Right lung (tissue), 5 donors: ENCODE results near the gene CELF2. TPM values are rescaled to one million over a fixed set of nuclear protein-coding genes. Genes with fewer than 3 reads are reported as not detected.

Source experiments
- DNase-seq, 2 donors: peaks; one replicate each; pipeline ENCODE4 v3.0.0-alpha.2; 2013
- polyA plus RNA-seq, 5 donors: library from polyadenylated mRNA; unstranded; fragments of 120-200 nt; gene quantifications; one replicate each; pipeline versions ENCODE4 v1.2.1 to v1.2.3, GENCODE V29; 2013; ENCODE audit warnings: inconsistent platforms in 1 of 5, low replicate concordance in 1 of 5; ENCODE audit not compliant: insufficient read length in 5 of 5, insufficient read depth in 1 of 5

CELF2 gene
- polyA plus RNA-seq, 5 donors = 40.6 to 73.4 (median 59.8) TPM

DNA sequence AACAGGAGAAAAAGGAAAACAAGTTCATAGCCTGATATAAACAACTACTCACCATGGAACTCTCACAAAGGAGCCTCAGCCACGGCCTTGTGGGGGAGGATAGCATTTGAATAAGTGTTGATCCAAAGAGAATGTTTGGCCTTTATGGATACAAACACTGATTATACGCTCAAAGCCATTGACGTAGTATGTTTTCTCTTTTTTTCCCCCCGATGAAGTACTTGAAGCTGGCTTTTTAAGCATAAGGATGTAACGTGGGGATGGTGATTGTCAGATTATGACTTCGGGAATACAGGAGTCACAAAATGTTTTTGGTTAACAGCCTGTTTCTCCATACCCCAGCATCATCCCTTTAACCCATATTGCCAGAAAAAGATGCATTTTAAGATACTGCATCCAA, 39.8 kb downstream of the CELF2 start:
- no peak for DNase-seq

DNA sequence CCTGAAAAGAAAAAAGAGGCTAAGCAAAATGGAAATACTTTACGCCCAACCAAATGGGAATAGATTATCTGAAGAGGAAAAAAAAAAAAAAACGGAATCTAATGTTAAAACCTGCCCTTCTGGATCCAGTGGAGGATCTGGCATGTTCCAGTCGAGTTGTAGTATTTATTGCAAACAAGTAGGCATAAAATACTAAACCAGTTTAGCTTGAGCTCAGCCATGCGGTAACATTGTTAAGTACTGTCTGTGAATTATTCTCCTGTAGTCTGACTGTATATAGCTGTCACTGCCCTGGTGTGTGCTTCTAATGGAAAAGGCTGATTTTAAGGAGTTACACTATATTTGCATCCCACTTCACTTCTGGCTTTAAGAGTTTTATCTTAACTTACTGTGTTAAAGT, 40.3 kb downstream of the CELF2 start:
- no peak for DNase-seq

DNA sequence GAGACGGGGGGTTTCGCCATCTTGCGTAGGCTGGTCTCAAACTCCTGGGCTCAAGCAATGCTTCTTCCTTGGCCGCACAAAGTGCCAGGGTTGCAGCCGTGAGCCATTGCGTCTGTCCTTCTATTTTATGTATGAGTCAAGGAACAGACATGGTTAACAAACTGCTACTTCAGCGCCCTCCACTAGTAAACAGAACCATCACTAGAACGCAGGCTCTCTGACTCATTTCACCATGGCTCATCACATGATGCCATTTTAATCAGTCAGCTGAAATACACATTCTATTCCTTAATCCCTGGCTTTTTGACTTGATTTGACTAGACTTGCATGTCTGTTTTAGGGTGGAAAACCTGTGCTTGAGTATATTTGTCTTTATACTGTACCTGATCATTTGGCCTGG, 41.3 kb downstream of the CELF2 start:
- no peak for DNase-seq

DNA sequence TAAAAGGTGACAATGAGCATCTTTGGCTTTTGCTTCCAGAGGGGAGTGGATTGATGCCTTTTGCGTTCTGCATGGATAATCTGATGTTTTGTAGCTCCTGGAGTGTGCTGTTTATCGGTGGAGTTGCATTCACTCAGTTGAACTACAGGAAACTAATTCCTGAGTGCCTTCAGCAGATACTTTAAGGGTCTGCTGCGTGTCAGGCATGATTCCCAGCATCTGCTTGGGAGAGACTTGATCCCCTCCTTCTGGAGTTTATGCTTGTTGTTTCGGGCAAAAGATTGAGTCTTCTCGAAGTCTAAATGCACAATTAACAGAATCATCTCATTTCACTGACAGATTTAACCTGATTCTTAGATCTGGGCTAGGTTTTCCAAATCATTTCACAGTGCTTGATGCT, 46.2 kb downstream of the CELF2 start:
- DNase-seq = peak in 1 of 2 donors; percentile 33

DNA sequence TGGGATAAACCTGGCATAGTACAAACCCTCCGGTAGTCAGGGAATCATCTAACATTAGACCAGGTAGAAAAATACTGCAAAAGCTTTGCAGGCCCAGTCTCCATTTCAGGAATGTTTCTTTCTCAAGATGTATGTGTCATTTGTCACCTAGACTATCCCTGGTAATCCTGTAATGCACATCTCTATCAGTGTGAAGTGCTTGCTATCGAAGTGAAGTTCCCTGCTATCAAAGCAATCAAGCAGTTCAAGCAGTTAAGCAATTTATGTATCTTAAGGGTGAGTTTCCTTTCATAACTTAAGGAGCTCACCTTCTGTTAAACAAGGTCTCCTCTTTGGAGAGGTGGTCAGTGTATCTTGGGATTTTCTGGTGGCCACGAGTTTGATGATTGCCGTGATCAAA, 47.2 kb downstream of the CELF2 start:
- no peak for DNase-seq

DNA sequence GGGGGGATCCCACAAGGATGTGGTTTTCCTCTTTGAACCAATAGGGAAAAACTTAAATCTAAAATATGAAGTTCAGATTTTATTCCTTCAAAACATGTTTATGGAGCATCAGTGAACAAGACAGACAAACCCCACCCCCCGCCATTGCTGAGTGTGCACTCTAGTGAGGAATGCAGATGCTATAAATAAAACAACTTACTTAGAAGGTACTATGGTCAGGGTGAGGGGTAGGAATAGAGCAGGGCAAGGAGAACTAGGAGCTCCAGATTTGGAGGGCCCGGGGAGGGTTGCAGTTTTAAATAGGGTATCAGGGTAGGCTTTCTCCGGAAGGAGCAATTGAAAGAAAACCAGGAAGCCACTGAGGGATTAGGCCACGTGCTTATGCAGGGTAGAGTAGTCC, 47.9 kb downstream of the CELF2 start:
- DNase-seq = no peak

DNA sequence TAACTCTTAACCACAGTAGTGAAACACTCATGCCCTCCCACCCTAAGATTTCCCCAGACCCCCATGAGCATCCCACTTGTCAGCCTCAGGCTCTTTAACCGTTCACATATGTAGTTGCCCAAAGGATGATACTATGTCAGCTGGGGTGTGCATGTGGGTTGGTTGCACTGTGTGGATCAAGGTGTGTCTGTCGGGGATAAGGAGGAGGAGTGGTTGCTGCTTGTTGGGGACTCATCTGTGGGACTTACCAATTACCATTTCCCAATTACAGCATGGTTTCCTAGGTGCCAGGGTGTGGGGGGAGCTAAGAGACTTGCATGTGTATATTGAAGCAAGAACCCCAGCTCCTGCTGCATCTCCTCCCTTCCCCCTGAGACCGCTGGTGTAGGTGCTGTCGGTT, 48.8 kb downstream of the CELF2 start:
- DNase-seq = no peak

DNA sequence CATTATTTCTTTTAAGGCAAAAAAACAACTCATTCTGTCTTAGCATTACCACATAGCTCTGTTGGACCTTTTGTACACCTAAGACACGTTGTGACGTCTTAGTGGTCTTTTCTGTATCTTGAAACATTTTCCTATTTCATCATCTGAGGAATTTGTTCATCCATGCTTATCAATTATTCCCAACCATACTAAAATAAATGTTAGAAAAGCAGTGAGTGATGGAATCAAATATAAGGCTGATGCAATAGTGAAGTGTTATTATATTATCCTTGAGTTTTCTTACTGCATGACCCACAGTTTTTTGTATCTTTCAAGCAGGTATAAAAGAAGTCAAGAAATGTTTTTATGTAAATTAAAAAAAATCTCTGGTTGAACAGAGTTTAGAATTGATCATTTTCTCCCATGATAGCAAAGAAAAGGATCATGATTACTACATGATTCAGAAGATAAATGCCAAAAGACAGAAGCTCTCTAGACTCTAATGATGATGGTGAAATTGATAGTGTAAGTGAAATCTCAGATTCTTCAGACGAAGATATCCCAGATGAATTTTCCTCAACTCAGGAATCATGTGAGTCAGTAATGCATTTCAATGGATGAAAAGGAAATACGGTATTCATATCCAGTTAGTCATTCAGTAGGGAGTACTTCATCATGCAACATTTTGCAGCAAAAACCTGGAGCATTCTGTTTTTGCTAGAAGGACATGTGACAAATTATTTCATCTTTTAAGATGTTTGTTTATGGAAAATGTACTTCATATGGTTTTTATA, 51.4 kb downstream of the CELF2 start:
- no peak for DNase-seq

DNA sequence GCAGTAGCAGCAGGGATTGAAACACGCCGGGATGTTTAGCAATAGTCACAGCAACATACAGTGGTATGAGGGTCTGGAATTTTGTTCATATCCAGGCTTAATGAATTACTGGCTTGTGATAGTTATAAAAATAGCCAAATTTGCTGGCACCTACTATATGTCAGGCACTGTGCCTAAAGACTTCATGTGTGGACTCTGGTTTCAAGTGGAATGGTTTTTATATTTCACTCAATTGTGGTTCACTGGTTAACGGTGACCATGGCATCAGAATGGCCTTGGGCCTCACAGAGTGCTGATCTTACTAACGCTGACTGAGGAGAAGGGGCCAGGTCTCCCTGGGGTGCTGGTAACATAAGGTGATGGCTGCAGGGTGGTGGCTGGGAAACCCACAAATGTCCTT, 55.7 kb downstream of the CELF2 start:
- peak; percentile 37 to 38 for DNase-seq

DNA sequence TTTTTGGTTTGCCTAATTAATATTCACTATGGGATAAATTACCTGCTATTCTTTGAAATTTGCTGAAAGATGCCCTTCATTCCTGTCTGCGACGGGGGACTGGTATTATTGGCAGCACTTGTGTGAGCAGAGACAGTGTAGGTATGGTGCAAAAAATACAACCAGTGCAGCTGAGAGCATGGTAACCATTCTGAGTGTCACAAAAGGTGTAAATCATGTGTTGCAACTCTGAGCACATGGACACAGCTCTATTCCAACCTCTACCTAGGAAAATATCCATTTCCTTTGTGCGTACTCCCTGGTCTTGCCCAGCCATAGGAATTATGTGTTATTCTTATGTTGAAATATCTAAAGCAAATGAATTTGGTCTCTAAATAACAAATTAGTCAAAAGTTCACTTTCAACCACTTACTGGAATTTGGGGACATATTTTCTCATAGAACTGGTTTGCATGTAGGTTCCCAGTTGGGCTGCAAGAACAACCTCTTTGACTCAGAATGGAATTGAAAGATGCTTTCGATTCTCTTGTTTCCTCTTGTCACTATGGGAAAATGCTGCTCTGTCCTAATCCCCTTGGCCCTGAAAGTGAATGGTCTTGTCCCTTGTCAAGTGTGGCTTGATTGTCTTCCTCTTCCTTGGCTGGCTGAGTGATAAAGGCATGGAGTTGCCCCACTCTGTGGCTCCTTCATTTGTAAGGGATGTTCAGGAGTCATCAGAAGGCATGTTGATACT, 57.0 kb downstream of the CELF2 start:
- DNase-seq = no peak

DNA sequence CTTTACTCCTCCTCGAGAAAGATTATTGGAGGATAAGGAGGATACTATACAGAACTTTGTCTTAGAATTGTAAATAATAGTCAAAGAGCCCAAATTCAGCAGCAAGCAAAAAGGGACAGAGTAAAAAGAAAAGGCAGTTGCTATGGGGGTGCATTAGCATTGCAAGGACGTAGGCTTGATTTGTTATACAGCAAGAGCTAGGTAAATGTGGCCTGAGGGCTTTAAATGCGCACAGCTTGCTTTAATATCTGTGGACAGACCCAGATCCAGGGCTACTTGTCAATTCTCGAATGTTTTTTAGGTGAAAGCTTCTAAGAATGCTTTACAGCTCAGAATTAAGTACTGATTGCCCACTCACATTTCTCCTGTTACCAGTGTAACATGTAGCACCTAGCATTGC, 58.5 kb downstream of the CELF2 start:
- DNase-seq = no peak

DNA sequence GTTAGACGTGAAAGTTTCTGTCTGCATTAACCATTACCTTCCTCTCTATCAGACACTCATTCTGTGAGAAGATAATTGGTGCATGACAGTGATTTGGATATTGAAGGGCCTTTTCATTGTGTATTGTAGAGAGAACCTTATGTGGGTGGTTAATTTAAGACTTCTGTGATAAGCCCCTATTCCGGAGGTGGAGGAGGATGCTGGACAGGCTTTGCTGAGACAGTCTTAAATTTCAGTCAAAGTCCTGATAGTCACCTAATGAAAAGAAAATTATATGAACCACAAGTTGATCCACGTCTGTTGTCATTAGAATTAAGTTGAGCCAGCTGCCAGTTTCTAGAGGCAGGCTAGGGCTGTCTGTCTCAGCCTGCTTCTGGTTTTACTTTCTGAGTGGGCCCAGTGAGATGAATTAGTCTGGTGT, 62.9 kb downstream of the CELF2 start:
- DNase-seq = no peak

DNA sequence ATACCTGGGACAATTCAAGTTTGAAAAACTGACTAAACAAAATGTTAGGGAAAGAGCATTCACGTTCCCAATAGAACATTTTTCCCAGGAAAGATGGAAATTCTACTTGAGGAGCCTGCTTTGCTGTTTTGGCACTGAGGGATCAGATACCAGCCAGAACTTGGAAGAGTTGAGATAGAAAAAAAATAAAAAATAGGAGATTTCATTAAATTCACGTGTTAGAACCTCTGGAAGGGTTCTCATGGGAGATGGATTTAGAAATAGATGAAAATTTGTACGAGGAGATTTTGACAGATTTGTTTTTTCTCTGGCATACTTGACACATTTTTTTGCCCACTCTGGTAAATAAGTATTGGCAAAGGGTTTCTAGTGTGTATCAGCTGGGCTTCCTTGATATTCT, 63.7 kb downstream of the CELF2 start:
- DNase-seq = no peak

DNA sequence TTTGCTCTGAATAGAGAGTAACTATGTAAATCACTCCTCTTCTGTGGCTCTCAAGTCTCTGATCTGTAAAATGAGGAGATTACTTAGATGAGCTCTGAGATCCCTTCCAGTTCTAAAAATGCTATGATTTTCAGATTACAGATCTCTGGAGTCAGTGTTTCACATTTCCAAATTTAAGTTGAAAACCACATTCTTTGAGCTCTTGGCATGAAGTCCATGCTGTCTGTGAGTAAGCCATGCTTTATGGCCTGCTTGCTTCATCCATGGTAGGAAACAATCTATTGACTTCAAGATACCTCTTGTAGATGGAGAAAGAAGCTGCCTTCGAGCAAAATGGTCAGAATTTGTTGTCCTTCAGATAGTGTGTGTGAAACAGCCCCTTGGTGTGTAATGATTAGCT, 64.9 kb downstream of the CELF2 start:
- no peak for DNase-seq

DNA sequence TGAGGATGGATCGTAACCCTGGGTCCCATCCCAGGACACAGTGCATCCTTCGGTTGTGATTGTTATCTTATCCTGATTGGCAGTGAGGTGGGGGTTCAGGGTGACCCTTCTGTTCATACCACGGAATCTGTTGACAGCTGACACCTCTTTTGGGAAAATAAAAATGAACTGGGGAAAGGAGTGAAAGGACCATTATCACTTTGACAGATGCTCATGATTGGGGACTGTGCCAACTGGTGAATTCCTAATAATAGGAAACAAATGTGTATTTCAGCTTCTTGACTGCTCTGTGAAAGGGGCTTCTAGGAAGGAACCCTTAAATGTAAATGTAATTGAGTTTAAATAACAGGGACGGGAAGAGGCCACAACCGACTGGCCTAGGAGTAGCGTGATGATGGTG, 65.4 kb downstream of the CELF2 start:
- no peak for DNase-seq

DNA sequence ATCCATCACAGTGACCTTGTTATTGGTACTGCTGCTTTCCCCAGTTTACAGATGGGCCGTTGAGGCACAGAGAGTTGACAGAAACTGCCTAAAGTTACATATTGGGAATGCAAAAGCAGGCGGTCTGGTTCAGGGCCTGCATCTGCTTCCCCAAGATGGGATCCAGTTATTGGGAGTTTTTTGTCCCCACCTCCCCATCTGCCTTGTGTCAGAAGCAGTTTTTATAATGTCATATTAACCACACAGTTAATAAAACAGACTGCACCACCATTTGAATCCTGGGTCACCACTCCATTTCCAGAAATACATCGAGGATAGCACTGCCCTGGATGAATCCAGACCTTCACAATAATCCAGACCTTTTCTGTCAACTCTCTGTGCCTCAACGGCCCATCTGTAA, 67.9 kb downstream of the CELF2 start:
- DNase-seq = no peak

DNA sequence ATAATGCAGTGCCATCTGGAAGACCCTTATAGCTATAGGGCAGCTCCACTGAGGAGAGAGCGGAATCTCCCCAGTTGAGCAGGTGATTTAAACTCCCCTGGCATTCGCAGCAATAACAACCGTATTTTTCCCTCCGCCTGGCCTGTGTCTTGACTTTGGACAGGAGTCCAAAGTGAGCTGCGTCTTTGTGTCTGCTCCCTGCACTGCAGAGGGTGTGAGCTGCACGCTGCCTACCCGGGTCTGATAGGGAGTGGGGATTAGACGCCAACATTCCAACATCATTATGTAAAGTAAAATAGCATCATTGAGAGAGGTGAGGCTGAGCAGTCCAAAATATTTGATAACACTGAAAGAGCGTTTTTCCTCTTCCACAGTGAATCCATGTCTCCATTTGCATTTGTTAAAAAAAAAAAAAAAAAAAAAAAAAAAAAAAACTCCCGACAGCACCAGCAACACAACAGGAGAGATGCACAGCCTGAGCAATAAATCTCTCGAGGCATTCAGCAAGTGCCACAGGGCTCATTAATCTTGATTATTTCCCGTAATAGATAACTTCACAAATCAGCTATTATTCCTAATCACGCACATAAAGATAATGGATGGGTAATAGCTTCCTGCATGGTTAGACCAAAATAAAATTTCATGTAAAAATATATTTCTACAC, 68.6 kb downstream of the CELF2 start:
- DNase-seq = no peak

DNA sequence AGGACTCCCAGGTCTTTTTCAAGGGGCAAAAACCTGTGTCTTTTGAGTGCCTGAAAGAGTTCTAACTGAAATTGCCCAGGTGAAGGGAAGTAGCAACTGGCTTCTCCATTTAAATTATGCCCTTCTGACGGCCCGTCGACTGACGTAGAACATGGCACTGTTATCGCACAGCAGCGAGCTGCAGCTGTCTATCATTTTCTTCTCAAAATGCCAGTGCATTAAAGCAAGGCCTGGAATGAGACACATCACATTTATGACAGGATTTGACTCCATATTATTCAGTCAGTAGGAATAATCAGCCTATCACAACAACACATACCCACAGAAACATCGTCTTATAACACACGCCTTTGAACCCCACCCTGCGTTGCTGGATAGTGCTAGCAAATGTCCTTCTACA, 69.7 kb downstream of the CELF2 start:
- DNase-seq = no peak

DNA sequence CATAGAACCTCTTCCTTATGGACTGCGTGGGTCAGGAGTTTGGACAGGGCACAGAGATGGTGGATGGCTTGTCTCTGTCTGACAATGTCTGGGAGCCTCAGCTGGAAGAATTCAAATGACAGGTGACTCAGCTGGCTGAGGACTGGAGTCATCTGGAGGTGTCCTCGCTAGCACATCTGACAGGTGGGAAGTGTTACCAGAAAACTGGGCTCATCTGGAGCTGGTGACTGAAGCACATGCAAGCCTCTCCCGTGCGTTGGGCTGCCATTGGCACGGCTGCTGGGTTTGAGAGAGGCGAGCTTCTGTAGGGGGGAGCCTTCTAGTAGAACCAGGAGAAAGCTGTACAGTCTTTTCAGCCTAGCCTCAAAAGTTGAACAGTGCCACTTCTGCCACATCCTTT, 71.0 kb downstream of the CELF2 start:
- no peak for DNase-seq

DNA sequence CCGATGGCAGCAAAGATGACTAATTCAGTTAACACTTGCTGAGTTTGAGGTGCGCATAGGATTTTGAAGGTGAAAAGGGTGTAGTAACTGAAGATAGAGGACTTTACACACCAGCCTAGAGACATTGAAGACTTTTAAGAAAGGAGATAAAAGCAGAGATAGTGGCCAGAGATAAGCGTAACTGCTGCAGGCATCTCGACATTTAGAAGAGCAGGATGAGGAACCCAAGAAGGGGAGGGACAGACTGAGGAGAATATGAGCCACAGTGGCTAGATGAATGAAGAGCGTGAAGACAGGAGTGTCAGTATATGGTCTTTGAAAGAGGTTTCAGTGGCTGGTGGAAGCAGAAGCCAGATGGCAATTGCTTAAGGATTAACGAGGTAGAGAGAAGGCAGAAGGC, 71.6 kb downstream of the CELF2 start:
- DNase-seq = no peak

DNA sequence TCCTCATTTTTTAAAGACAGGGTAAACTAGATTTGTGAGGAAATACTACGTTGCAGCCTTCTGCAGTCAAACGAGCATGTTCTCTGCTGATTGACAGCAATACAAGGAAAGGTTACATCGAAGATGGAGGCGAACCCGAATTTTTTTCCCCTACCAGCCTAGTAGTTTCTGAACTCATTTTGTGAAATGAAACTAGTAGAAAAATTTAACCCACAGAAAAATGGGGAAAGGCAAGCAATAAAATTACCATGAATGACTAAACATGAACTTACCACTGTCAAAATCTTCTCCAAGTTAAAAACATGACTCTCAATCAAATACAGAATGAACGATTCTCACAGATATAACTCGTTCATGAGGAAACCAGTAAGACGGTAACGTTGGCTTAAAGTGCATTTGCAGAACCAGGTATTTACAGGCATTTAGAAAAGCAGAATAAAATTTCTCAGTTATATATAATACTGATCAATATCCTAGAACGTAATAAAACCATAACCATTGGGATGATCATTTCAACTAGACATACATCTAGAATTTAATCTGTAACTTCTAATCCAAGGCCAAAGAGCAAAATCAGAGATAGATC, 73.9 kb downstream of the CELF2 start:
- no peak for DNase-seq
